Astrocyte (in vitro differentiated cells and primary cell): ENCODE results near the gene PHF1.

Experiments used
- CTCF ChIP-seq: IDR thresholded peaks from 2 replicates; pipeline ENCODE4 v1.5.1; 2011; ENCODE audit warnings: low read depth, mild to moderate bottlenecking, inconsistent platforms, low read length, moderate library complexity; ENCODE audit not compliant: insufficient read depth
- EZH2 ChIP-seq: IDR thresholded peaks from 2 replicates; pipeline ENCODE4 v1.6.1; 2012; ENCODE audit warnings: mild to moderate bottlenecking, low read length, inconsistent platforms; ENCODE audit not compliant: insufficient read depth

DNA sequence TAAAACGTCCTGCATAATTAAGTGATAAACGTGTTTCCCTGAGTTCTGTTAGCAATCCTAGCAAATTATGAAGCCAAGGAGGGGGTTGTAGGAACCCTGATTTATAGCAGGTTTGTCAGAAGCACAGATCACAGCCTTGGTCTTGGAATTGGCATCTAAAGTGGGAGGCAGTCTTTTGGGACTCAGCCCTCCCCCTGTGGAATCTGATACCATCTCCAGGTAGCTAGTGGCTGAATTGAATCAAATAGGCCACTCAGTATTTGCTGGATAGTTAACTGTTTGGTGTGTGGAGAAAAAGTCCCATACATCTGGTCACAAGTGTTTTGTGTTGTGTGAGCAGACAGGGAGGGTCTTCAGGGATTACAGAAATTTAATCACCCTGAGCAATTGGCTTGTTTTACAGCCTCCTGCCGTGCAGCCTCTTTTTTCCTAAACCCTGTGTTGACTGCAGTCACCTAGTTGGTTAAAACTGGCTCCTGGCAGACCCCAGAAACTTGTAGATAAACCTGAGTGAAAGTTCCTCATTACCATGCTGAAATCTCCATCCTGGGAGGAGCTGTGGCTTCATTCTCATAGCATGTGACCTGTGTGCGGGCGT lies 38.2 kb upstream of the PHF1 start:
- TF ChIP-seq CTCF (no peak), EZH2 (no peak)
